NCI-H2227 treated with DMSO at 0.1 percent for 48 hours (cell line): ENCODE data around the gene SLC32A1.

ENCODE experiments used
- DNase-seq: peaks from one replicate; lab custom pipeline; 2025; lab: John Stamatoyannopoulos, UW

The SLC32A1 gene

DNA sequence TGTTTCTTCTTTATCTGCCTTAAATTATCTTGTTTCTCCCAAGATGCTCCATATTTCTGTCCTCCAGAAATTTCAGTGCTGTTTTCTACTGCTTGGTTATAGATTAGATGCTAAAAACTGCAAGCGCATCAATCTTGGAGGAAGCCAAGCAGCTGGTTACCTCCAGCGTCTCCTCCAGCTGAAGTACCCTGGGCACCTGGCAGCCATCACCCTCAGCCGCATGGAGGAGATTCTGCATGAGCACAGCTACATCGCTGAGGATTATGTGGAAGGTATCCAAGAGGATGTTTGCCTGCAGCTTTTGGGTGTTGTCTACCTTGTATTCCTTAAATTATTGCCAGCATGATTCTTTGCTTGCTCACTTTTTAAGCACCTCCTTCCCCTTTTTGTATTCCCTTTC is 27.7 kb downstream of the SLC32A1 start:
- DNase-seq, result no peak

DNA sequence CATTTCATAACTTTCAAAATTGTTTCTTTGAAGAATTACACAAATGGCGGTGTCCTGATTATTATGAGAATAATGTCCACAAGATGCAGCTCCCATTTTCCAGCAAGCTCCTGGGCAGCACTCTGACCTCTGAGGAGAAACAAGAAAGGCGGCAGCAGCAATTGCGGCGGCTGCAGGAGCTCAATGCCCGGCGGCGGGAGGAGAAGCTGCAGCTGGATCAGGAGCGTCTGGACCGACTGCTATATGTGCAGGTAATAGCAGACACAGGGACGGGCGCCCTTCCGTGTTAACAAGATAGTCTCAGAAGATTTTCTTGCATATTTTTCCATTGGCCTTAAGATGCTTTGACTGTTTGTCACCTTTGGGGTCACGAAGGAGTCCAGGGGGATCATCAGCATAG is 30.6 kb downstream of the SLC32A1 start:
- DNase-seq, result no peak

DNA sequence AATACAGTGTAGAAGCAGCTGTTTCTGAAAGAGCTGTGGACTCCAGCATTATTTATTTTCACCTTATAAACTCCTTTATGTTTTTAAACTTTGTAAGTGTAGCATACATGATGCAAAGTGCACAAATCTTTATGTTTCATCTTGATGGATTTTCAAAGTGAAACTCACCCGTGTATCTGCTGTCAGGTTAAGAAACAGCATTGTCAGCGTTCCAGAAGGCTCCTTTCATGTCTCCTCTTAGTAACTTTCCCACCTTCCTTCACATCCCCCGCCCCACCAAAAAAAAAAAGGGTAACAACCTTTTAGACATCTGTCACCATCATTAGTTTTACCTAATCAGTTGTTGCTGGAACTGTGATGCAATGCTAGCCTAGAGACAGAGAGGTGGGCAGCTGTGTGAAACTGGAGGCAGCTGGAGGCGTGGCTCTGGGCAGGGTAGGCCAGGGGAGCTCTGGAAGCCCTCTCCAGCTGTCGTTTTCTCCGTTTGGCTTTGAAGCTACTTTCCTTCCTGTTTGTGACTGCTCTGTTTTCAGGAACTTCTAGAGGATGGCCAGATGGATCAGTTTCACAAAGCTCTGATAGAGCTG is 31.1 kb downstream of the SLC32A1 start:
- no peak for DNase-seq

DNA sequence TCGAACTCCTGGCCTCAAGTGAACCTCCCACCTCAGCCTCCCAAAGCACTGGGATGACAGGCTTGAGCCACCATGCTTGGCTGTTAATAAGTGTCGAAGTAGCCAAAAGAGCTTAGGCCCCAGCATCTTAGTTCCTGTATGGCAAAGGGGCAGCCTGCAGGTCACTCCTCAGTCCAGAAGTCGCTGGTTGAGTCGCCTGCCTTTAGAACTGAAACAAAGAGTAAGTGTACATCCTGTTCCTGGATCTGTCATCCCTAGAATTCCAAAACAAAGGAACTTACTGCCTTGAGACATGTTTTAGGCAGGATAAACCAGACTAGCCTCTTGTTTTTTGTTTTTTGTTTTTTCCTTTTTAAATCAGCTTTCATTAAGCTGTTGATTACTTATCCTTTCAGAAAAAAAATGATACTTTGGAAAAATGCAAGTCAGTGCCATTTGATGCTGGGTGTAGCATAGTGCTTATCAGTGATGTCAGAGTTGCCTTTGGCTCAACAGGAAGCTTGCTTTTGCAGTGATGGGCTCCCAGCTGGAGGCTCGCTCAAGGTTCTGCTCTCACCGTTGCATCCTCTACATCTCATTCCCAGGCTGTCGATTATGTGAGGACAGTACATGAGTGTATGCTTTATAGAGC is 33.0 kb downstream of the SLC32A1 start:
- DNase-seq, result no peak

DNA sequence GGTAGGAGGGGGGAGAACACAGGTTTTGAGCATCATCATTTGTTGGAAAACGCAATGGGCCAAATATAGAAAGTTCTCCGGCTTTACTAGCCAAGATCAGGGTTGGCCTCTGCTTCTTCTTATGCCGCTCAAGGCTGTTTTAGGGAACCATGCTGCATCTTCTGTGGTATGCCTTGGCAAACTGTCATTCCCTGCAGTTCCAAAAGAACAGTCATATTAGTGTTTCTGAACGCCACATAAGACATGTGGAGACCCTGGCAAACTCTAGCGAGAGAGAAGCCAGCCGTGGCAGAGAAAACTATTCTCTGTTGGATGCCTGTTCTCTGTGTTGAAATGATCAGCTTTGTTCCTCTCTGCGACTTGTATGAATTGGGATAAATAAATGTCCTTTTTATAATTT is 34.8 kb downstream of the SLC32A1 start:
- no peak for DNase-seq

DNA sequence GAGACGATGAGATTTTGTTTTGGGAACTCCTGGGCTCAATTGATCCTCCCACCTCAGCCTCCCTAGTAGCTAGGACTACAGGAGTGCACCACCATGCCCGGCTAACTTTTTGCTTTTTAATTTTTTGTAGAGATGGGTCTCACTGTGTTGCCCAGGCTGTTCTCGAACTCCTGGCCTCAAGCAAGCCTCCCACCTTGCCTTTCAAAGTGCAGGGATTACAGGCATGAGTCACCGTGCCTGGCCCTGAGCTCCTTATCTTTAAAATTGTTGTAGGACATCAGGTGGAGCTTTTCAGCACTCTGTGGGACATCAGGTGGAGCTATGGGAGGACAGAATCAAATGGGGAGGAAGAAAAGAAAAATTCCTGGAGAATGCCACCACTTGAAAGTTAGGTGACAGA is 36.7 kb downstream of the SLC32A1 start:
- no peak for DNase-seq

DNA sequence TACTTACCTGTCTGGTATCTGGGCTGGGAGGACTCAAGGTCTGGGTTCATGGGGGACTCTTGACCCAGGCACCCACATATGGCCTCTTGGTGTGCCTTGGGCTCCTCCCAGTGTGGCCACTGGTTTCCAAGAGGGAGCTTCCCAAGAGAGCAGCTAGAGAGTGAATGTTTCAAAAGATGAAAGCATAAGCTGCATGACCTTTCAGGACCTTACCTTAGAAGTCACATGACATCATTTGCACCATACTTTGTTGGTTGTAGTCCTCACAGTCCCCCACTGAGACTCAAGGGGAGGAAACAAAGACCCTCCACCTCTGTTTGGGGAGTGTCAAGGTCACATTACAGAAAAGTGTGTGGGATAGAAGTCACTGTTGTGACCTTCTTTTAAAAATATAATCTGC is 37.9 kb downstream of the SLC32A1 start:
- no peak for DNase-seq

DNA sequence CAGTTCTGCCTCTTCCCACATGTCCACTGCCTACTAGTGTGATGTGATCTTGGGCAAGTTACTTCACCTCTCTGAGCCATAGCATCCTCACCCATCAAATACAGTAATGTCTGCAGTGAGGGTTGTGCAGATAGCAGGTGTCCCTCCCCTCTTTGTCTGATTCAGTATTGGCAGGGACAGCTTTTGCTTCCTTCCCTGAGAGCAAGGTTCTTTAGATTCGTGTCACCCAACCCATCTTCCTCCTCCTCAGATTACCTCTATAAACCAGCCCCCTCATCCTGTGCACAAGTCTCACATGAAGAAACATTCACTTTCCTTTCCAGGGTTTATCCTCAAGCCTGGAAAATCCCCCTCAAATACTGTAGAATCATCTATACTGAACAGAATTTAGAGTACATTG is 39.3 kb downstream of the SLC32A1 start:
- DNase-seq, result no peak

DNA sequence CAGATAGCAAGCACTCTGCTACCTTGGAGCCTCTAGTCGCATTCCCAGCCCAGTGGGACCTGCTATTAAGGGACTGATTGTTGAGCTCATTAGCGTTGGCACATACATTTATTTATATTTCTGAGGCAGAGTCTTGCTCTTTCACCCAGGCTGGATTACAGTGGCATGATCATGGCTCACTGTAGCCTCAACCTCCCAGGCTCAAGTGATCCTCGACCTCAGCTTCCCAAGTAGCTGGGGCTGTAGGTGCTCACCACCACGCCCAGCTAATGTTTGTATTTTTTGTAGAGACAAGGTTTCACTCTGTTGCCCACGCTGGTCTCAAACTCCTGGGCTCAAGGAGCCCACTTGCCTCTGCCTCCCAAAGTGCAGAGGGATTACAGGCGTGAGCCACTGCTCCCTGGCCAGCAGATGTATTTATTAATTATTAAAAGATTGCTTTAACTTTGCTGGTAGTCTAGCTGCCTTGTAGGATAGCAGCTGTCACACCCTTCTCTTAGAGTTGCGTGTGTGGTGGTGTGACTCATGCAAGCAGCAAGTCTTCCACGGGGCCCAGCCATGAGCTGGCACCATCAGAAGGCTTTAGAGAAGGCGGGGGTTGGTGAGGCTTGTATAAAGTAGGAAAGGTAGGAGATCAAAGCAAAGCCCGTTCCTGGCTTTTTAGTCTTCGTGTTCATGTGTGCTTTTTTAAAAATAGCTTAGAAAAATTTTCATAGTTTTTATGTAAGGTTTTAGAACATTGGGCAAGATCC is 40.5 kb downstream of the SLC32A1 start:
- DNase-seq, result no peak

DNA sequence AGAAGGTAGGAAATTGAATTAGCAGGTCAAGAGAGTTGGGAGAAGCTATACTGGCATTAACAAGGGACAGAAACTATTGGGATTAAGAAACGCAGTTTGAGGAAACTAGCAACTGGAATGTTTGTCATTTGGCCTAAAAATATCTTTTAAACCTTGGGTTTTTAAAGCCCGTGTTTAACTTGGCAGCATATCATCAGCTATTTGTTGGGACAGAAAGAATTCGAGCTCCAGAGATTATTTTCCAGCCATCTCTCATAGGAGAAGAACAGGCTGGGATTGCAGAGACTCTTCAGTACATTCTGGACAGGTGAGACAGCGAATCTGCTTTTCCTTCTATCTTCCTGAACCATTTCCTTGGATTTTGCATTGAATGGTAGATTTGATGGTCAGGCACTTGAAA is 41.8 kb downstream of the SLC32A1 start:
- DNase-seq, result no peak

DNA sequence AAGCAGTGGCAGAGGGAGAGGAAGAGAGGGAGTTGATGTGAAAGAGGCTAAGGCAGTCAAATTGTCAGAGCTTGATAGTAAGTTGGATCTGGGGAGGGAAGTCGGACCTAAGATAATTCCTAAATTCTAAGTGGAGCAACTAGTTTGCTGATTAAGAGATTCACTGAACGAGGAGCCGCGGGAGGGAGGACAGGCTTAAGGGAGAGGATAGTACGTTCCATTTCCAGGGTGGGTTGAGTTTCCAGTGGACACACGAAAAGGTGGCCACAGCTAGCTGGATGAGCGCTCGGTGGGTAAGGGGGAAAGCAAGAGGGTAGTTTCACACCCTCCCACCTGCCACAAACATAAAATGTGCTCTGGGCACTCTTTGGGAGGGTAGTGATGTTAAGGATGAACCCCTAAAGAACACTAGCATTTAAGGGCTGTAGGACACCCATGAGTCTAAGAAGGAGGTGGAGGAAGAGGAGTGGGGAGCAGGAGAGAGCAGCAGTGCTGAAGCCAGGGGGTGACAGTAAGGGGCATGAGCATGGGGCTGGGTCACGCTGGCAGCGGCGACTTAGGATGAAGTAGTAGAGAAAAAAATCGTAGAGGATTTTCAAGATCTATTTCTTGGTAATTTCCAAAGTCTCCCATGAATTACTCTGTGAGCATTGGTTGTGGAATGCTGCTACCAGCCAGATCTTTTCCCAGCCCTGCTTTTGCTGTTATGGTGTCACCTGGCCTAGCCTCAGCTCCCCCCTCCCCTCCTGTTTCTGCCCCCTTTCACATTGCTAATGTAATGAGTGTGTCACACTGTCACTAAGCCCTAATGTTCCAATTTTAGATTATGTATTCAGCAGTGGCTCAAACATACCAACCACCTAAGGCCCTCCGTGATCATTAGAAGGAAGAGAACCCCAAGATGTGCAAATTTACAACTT is 45.4 kb downstream of the SLC32A1 start:
- no peak for DNase-seq

DNA sequence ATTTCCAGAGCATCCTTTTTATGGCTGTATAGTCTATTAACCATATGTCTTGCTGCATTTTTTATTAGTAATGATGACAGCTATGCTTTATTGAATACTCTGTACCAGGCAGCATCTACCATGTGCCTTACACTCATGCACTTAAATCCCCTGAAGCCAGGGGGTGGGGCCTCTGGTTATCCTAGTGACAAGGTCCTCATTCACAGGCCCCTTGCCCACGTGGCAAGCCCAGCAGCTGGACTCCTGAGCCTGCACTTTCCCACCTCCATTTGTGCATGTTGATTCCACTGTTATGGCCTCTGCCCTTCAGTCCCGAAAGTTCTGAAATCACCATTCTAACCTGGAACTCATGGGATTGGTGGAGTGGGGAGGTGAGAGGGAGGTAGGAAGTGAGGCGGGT is 46.3 kb downstream of the SLC32A1 start:
- DNase-seq, result no peak

DNA sequence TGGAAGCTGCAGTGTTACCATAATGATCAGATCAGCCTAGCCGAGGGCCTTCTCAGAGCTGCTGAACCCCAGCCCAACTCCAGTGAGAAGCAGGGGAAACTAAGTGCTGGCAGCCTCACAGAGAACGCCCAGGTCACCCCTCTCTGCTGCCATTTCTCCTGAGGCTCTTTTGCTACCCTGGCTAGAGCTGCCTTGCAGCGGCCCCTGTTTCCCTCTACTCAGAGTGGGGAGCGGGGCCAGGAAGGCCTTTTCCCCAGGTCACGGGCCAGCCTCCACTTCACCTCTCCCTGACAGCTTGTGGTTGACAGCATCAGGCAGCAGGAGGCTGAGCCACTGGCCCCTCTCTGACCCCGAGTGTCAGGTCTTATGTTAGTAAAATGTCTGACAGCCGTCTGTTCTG is 46.7 kb downstream of the SLC32A1 start:
- DNase-seq, result no peak

DNA sequence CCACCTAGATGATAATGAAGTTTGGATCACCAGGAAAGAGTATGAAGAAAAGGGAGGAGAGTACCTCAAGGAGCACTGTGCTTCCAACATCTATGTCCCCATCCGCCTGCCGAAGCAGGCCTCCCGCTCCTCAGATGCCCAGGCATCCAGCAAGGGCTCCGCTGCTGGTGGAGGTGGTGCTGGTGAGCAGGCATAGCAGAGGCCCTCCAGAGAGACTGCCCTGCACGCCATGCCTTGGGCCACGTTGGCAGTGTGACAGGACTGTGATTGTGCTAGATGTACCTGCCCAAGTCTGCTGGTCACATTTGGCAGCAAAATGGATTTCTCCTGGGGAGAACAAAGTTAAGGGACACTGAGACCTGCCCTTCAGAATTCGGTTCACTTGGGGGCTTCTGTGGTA is 47.3 kb downstream of the SLC32A1 start:
- DNase-seq, result no peak

DNA sequence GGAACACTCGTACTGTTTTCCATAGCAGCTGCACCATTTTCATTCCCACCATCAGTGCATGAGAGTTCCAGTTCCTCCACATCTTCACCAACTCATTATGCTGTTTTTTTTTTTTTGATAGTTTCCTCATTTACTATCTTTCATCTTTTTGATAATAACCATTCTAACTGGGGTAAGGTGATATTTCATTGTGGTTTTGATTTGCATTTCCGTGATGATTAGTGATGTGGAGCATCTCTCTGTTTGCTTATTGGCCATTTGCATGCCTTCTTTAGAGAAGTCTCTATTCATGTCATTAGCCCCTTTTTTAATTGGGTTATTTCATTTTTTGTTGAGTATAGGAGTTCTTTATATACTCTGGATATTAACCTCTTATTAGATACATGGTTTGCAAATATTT is 49.9 kb downstream of the SLC32A1 start:
- no peak for DNase-seq

DNA sequence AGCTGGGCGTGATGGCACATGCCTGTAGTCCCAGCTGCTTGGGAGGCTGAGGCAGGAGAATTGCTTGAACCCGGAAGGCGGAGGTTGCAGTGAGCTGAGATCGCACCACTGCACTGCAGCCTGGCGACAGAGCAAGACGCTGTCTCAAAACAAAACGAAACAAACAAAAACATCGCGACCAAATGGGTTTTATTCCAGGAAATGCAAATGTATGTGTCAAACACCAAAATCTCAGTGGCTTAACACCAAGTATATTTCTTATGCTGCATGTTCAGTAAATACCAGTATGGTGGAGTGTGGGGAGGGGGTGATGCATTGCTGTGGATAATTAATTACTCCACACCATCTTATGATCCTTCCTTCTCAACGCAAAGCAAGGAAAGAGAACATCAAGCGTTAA is 52.1 kb downstream of the SLC32A1 start:
- no peak for DNase-seq
